ENCODE data around the gene MRPL16. TPM values are rescaled to one million over a fixed set of nuclear protein-coding genes. Genes with fewer than 3 reads are reported as not detected.

MRPL16 gene
- polyA plus RNA-seq, 3 donors, result 34.1 to 75.0 (median 71.9) TPM

DNA sequence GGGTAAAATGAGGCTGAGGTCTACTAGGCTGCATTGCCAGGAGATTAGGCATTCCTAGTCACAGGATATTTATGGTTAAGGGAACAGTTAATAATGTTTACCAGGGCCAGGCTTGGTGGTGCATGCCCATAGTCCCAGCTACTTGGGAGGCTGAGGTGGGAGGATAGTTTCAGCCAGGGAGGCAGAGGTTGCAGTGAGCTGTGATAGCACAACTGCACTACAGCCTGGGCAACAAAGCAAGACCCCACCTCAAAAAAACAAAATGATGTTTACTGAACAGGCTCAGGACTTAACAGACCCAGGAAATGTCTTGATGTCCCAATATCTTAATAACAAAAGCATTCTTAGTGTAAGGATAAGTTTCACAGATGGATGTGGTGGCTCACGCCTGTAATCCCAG is 2.8 kb upstream of the MRPL16 start:
- Mint-ChIP-seq H3K9me3 (peaks cover 0 to 3% (median 0%) of the 10 kb centered on the region in 7 donors), H3K4me1 (peaks cover 26% of the 10 kb centered on the region), H3K4me3 (peak overlapping the region in 1 of 2 donors; percentile 49), H3K36me3 (peaks cover 3 to 4% of the 10 kb centered on the region in 2 donors), H3K27me3 (ENCODE audit: low read depth in 3 of 3) (no peaks in the 10 kb centered on the region), H3K27ac (peak overlapping the region; percentile 83 to 92 (median 86))
- WGBS (ENCODE audit: insufficient coverage), result no CpG with 5 or more reads among the region's 1 CpG
- no peaks in the 10 kb centered on the region for H3K27me3 ChIP-seq (ENCODE audit: control insufficient read depth in 2 of 2, insufficient read depth in 2 of 2, low read length in 2 of 2)
- intact Hi-C loops (cut with micrococcal nuclease), result loop anchor here in 1 of 2 donors (5.0 kb wide), 1 partner anchor 146 kb away; the partner anchor contains the start of gene PATL1
- no peak for TF ChIP-seq CTCF (IDR thresholded peaks at IDR 0.05)
- peak overlapping the region; percentile 52 for H2AFZ ChIP-seq (ENCODE audit: insufficient read depth, low read depth, low read length, poor library complexity, severe bottlenecking)
- H3K4me1 ChIP-seq (ENCODE audit: control insufficient read depth in 1 of 2, insufficient read depth in 2 of 2, low read length in 2 of 2), result peaks cover 24 to 34% of the 10 kb centered on the region in 2 donors
- H4K20me1 ChIP-seq (ENCODE audit: insufficient read depth, low read length), result no peaks in the 10 kb centered on the region
- H3K36me3 ChIP-seq (replicated peaks in 1 of 2; ENCODE audit: control insufficient read depth in 1 of 2, insufficient read depth in 2 of 2, low read length in 2 of 2), result peaks cover 4% of the 10 kb centered on the region in 2 donors
- no peak for DNase-seq
- peaks cover 21% of the 10 kb centered on the region for H3K79me2 ChIP-seq (ENCODE audit: insufficient read depth, low read length)
- peak overlapping the region; percentile 58 for H3K4me2 ChIP-seq (replicated peaks; ENCODE audit: extremely low read depth, low read length, poor library complexity, severe bottlenecking)
- H3K9me3 ChIP-seq (replicated peaks in 1 of 2; ENCODE audit: control insufficient read depth in 1 of 2, insufficient read depth in 1 of 2, low read length in 2 of 2), result no peaks in the 10 kb centered on the region
- H3K27ac ChIP-seq (ENCODE audit: low read depth in 1 of 2, low read length in 2 of 2), result peak overlapping the region; percentile 60 to 68
- H3K4me3 ChIP-seq (replicated peaks in 1 of 3; ENCODE audit: low read depth in 2 of 3, low read length in 3 of 3), result peak overlapping the region in 2 of 3 experiments; percentile 66 to 69
- no peak overlapping the region for H3K9ac ChIP-seq (ENCODE audit: insufficient read depth, low read length, poor library complexity, severe bottlenecking)

DNA sequence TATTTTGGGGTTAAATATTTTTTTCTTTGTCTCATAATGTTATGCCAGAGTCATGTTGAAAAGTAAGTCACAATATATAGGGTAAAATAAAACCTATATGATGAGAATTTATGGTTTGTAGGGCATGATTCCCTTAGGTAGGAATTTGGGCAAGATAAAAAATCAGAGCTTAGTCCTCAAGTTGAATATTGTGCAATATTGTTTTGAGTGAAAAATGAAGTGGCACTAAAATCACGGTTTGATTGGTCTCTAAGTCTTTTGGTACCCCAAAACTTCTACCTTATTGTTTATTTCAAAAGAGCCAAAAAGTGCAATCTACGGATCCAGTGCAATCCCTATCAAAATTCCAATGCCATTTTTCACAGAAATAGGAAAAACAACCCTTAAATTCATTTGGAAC is 1.6 kb upstream of the MRPL16 start:
- Histone ChIP-seq H3K9me3 (replicated peaks in 1 of 2; ENCODE audit: control insufficient read depth in 1 of 2, insufficient read depth in 1 of 2, low read length in 2 of 2) (no peaks in the 10 kb centered on the region), H3K79me2 (ENCODE audit: insufficient read depth, low read length) (peaks cover 21% of the 10 kb centered on the region), H3K27ac (ENCODE audit: low read depth in 1 of 2, low read length in 2 of 2) (no peak overlapping the region), H4K20me1 (ENCODE audit: insufficient read depth, low read length) (no peaks in the 10 kb centered on the region), H3K4me3 (replicated peaks in 1 of 3; ENCODE audit: low read depth in 2 of 3, low read length in 3 of 3) (no peak overlapping the region), H3K36me3 (replicated peaks in 1 of 2; ENCODE audit: control insufficient read depth in 1 of 2, insufficient read depth in 2 of 2, low read length in 2 of 2) (peaks cover 11 to 15% of the 10 kb centered on the region in 2 donors), H3K27me3 (ENCODE audit: control insufficient read depth in 2 of 2, insufficient read depth in 2 of 2, low read length in 2 of 2) (no peaks in the 10 kb centered on the region), H2AFZ (ENCODE audit: insufficient read depth, low read depth, low read length, poor library complexity, severe bottlenecking) (no peak overlapping the region), H3K9ac (ENCODE audit: insufficient read depth, low read length, poor library complexity, severe bottlenecking) (no peak overlapping the region), H3K4me1 (ENCODE audit: control insufficient read depth in 1 of 2, insufficient read depth in 2 of 2, low read length in 2 of 2) (peaks cover 23 to 34% of the 10 kb centered on the region in 2 donors), H3K4me2 (replicated peaks; ENCODE audit: extremely low read depth, low read length, poor library complexity, severe bottlenecking) (no peak overlapping the region)
- 100% methylated on average over 1 of the region's 2 CpGs for WGBS (ENCODE audit: insufficient coverage)
- Mint-ChIP-seq H3K27ac (no peak overlapping the region), H3K36me3 (peaks cover 9 to 11% of the 10 kb centered on the region in 2 donors), H3K4me3 (no peak overlapping the region), H3K4me1 (peaks cover 24% of the 10 kb centered on the region), H3K27me3 (ENCODE audit: low read depth in 3 of 3) (no peaks in the 10 kb centered on the region), H3K9me3 (peaks cover 0 to 3% (median 0%) of the 10 kb centered on the region in 7 donors)
- no peak for DNase-seq
- intact Hi-C loops (cut with micrococcal nuclease), result loop anchor here in 1 of 2 donors (5.0 kb wide), 1 partner anchor 145 kb away; the partner anchor contains the start of gene PATL1
- no peak for TF ChIP-seq CTCF (IDR thresholded peaks at IDR 0.05)

All from CD14-positive monocyte (primary cell).